GM21786 (cell line): Measurements from ENCODE around the gene FOXA2.

Experiments
- ATAC-seq: cut with Tn5 transposase; IDR thresholded peaks from one replicate; pipeline ENCODE4 v1.9.1; 2021; ENCODE audit not compliant: unreplicated experiment

The FOXA2 gene

DNA sequence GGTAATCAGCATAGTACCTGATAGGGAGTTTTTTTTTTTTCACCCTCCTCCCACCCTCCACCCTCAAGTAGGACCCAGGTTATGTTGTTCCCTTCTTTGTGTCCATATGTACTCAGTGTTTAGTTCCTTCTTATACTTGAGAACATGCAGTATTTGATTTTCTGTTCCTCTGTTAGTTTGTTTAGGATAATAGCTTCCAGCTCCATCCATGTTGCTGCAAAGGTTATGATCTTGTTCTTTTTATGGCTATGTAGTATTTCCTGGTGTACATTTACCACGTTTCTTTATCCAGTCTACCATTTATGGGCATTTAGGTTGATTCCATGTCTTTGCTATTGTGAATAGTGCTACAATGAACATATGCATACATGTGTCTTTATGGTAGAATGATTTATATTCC, 41.9 kb downstream of the FOXA2 start:
- no peak for ATAC-seq

DNA sequence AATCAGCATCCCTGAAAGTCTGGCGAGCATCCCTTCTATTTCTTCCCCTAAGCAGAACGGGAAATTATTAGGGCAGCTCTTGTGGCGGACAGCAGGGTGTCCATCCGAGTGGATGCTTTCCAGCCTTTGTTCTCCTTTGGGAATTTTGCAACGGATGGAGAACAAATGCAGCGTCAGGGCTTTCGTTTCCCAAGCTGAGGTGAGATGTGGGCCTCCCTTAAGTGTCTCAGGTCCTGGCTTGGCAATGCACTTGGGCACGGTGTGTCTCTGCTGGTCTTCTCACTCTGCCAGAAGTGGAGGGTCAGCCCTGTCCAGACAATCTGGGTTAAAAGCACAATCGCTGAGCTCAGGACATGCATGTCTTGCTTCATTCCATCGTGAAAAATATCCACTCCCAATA, 43.5 kb downstream of the FOXA2 start:
- no peak for ATAC-seq

DNA sequence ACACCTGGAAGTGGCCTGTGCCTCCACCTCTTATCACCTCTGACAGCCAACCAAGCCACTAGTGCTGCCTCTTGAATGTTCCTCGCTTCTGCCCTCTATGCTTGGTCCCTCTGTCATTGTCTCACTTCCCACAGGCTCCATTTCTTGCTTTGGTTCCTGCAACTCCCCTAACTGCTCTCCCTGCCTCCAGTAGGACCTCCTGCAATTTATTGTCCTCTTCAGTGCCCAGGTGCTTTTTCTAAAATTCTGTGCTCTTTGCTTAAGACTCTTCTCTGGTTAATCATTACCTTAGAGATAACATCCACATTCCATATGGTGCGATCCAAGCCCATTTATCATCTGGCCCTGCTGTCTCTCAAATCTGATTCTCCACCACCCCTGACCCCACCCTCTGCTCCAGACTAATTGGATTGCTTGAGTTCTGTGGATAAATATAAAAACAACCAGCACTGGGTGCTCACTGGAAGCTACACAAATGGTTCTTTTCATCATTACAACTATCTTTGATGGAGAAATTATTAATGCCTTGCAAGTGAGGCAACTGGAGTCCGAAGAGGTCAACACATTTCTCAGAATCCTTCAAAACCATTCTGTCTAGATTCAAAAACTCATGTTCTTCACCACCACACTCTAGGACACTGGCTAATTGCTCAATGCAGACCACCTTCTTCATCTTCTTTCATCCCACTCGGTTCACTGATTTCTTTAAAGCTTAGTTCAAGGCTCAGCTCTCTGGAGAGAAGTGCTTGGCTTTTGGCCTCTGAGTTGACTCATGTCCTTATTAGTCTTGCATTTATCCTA, 47.2 kb downstream of the FOXA2 start:
- ATAC-seq, result no peak

DNA sequence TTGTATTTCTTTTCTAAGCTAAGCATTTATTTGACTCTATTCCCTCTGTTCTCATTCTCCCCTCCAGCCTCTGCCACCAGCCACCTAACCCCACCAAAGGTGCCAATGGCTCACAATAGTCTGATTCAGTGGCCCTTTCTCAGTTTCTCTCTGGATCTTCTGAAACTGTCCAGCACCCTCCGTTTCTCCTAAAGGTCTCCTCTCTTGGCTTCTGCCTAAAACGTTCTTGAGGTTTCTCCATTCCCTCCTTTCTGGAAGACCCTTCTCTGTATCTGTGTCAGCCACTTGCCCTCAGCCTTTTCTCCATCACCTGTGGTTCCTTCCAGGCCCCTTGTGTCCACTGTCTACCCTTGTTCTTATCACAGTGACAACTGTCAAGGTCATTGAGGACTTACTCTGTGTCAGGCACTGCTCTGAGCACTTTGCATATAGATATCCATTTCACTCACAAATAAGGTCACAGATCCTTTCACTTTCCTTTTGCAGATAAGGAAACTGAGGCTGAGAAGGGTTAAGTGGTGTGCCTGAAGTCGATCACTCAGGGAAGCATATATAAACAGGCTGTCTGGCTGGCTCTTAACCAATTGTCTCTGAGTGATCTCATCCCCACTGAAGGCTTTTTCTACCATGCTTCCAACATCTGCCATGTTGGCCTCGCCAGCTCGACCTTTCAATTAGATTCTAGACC, 48.1 kb downstream of the FOXA2 start:
- no peak for ATAC-seq

DNA sequence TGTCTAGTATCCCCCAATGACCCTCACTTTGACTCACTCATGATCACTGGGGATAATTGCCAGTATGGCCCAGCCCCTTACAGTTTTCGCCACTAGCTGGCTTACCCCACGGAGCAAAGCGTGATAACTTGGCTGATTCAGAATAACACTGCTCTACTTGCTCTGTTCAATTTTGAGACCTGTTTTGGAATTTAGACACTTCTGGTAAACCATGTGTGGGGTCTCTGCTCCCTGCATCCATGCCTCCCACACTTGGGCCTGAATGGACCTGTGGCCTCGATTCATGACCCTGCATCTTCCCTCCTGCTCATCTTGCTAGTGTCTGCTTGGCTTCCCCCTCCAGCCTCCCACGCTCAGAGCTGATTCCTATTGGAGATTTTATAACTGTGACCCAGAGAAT, 48.9 kb downstream of the FOXA2 start:
- no peak for ATAC-seq

DNA sequence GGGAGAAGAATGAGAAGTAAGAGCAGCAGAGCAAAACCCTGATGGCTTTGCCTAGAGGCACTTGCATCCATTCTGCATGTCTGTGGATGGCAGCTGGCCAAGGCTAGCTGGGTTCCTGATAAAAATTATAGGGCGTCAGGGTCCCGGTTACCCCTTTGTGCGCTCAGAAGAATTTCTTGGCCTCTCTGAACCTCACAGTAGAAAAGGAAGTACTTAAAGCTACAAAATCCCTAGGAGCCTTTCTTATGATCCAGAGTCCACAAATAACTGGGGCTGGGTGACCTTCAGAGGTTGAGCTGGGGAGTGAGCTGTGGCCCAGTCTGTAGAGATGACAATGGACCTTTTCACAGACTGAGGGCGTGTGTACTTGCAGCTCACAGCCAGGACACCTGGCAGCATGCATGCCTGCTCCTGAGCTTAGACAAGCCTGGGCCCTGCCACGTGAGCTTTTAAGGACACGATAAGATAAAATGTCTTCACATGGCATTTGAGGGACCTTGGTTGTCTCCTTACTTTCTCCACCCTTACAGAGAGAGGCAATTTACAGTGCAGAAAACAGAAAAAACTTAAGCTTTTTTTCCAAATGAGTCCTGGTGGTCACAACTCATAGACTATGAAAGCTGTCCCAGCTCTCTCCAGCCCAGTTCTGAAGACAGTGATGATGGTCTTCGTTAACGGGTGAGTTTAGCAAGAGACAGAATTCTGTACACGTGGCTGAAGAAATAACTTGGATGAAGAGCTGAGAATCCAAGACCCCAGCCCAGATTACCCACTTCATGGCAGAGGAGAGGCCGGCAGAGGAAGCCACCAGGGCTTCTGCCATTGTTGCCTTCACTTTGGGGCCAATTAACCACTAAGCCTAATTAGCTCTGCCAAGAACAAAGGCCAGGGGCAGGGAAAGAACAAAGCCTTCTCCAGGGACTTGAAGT, 50.3 kb downstream of the FOXA2 start:
- no peak for ATAC-seq

DNA sequence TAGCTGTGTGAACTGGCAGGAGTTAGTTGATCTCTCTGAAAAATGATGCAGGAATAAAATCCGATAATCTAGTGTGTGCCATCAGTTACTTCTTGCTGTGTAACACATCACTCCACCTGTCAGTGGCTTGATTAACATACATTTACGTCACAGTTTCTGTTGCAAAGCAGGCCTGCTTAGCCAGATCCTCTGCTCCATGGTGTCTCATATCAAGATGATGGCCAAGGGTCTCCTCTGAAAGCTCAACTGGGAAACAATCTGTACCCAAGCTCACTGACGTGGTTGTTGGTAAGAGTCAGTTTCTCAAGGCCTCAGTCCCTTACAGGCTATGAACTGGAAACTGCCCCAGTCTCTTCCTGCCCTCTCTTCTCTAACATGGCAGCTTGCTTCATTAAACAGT, 51.8 kb downstream of the FOXA2 start:
- no peak for ATAC-seq

DNA sequence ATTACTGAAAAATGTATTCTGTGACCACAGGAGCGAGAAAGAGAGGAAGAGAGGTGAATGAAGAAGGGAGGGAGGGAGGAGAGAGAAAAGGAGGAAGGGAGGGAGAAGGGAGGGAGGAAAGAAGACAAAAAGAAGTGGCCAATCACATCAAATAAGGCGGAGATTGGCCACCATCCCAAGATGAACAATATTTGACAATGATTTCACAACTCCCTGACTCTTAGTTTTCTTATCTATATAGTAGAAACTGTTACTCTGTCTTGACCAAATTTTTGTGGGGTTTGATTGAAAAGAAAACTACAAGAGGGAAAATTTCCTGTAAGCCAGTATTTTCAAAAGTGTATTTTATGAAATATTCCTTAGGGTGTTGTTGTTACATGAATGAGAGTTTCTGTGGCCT, 52.6 kb downstream of the FOXA2 start:
- ATAC-seq, result no peak

DNA sequence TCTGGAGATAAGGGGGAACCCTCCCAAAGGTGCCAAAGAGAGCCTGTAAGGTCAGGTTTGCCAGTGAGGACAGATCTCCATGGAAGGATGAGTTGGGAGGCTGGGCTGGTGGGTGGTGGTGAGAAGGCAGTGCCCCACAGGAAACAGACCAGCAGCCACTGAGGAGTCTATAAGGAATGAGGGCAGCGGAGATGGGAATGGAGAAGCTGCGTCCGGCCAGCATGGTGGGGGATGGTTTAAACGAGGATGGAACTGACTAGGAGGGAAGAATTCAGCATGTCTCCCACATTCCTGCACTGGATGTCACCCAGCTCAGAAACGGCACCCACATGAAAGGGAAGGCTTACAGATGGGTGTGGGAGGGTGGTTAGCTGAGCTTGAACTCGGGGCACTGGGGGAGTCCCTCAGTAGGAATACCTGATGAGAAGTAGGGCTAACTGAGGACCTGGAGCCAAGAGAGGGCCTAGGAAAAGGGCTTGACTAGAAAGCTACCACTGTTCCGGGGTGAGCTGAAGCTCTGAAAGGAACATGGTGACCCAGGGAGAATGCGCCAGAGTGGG, 53.2 kb downstream of the FOXA2 start:
- no peak for ATAC-seq
